GM23338 (cell line): Measurements from ENCODE around the gene CDK11A.
"Not testable (repeated sequence)": the region's sequence is repeated elsewhere in the genome, so short reads cannot be mapped to it uniquely, and the experiment has no call there.

Experiments
- CREB1 ChIP-seq: fragments of 250-450 bp; sonication (Bioruptor Pico); IDR thresholded peaks from 2 replicates; pipeline ENCODE4 v1.5.0; 2020; ENCODE audit warnings: low read depth, mild to moderate bottlenecking, moderate library complexity
- CTCF ChIP-seq, 2 experiments: fragments of 200-600 bp in 1 of 2; sonication (generic) in 1 of 2; conservative IDR thresholded peaks; 2 replicates each; pipeline versions ENCODE4 v1.5.1 to v1.6.1; 2016 to 2017; ENCODE audit warnings: antibody characterized with exemption in 2 of 2, low read depth in 2 of 2, mild to moderate bottlenecking in 2 of 2, moderate library complexity in 1 of 2
- EZH2 ChIP-seq: fragments of 200-600 bp; sonication (generic); IDR thresholded peaks from one replicate; pipeline ENCODE4 v1.8.0; 2017; ENCODE audit warnings: antibody characterized with exemption, mild to moderate bottlenecking, low read depth; ENCODE audit not compliant: unreplicated experiment
- EZH2phosphoT487 ChIP-seq: fragments of 200-600 bp; sonication (generic); IDR thresholded peaks from one replicate; pipeline ENCODE4 v1.8.1; 2018; ENCODE audit warnings: antibody characterized with exemption; ENCODE audit not compliant: unreplicated experiment
- POLR2AphosphoS5 ChIP-seq: IDR thresholded peaks from 2 replicates; pipeline ENCODE4 v1.6.1; 2016; ENCODE audit warnings: antibody characterized with exemption, low read depth
- REST ChIP-seq: IDR thresholded peaks from one replicate; pipeline ENCODE4 v1.6.1; 2018; ENCODE audit warnings: antibody characterized with exemption; ENCODE audit not compliant: unreplicated experiment
- STAT1 ChIP-seq: IDR thresholded peaks from one replicate; pipeline ENCODE4 v1.6.1; 2016; ENCODE audit warnings: antibody characterized with exemption; ENCODE audit not compliant: unreplicated experiment
- ZNF331 ChIP-seq: fragments of 250-450 bp; sonication (Bioruptor Pico); IDR thresholded peaks from 2 replicates; pipeline ENCODE4 v1.5.0; 2020; ENCODE audit warnings: low read depth, mild to moderate bottlenecking, moderate library complexity

GRCh38 chr1:1741013-1741412, 16.9 kb upstream of the CDK11A start:
- not testable (repeated sequence) for TF ChIP-seq EZH2phosphoT487; CTCF (conservative IDR thresholded peaks at IDR 0.05; ENCODE audit: low read depth in 2 of 2); EZH2; POLR2AphosphoS5; STAT1; REST; CREB1; ZNF331 (CRISPR knock-in tag)
